Liver (tissue), 3 donors: ENCODE results near the gene ALCAM.

Experiments
- CTCF ChIP-seq: fragments of 150-350 bp; IDR thresholded peaks from 2 replicates; pipeline ENCODE4 v1.5.1; 2017; ENCODE audit warnings: improper control_type of control experiment, low read depth, low read length; ENCODE audit not compliant: missing input control
- EGR1 ChIP-seq, 2 donors: IDR thresholded peaks; 2 replicates each; pipeline ENCODE4 v1.6.1; 2016 to 2018; ENCODE audit warnings: antibody characterized with exemption in 2 of 2, low read depth in 2 of 2
- GABPA ChIP-seq, 2 donors: IDR thresholded peaks in 1 of 2; conservative IDR thresholded peaks in 1 of 2; 2 replicates each; pipeline ENCODE4 v1.6.1; 2016; ENCODE audit warnings: antibody characterized with exemption in 2 of 2, mild to moderate bottlenecking in 1 of 2, moderate library complexity in 1 of 2
- JUND ChIP-seq, 2 donors: IDR thresholded peaks; 2 replicates each; pipeline ENCODE4 v1.6.1; 2016; ENCODE audit warnings: antibody characterized with exemption in 2 of 2
- RXRA ChIP-seq, 2 donors: IDR thresholded peaks; 2 replicates each; pipeline ENCODE4 v1.6.1; 2017 to 2018; ENCODE audit warnings: antibody characterized with exemption in 2 of 2, mild to moderate bottlenecking in 1 of 2
- SP1 ChIP-seq: IDR thresholded peaks from 2 replicates; pipeline ENCODE4 v1.6.1; 2018; ENCODE audit warnings: antibody characterized with exemption, mild to moderate bottlenecking
- donor health status: healthy.
- donor health status: healthy.

DNA sequence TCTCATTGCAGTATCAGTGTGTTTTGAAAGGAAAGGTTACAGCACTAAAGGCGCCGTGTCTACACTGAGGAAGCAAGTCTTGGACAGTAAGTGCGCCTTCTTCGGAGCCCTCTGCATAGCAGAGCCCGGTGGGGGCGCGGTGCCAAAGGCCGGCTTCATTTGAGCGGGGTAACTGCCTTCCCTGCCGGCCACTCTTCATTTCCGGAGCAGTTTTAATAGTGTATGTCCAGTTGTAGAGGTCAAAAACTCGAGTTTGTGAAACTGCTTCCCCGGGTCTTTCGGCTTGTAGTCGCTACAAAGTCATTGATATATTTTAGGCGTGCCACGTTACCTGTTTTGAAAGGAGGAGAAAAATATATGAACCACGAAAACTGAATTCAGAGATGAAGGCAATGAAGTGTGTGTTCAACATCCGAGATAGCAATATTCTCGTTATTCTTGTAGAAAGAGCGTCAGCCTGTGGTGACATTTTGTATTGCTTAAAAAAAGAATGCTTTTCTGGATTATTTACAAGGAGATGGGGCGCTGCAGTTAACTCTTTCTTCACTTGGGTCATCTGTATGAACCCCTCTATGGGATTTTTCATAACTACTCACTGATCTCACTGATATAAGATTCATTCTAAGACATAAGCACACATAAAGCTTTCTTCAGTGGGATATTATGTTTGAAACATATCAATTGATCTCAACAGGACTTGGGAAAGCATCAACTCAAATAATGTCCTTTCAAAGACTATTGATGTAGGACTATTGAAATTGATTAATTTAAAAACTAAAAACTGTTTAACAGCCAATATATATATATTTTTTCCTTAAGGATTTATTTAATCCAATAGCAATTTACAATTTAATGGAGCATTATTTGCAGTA is 3.0 kb downstream of the ALCAM start:
- peak; percentile 54 for TF ChIP-seq CTCF
- no peak for TF ChIP-seq RXRA (IDR thresholded peaks at IDR 0.05)
- TF ChIP-seq GABPA (IDR thresholded peaks at IDR 0.05 in 1 of 2, conservative IDR thresholded peaks at IDR 0.05 in 1 of 2) = peak in 1 of 2 donors; percentile 16
- TF ChIP-seq JUND (IDR thresholded peaks at IDR 0.05) = no peak
- no peak for TF ChIP-seq SP1
- TF ChIP-seq EGR1 (IDR thresholded peaks at IDR 0.05; ENCODE audit: low read depth in 2 of 2) = no peak
